Measurements from ENCODE around the gene SLC25A27. TPM values are rescaled to one million over a fixed set of nuclear protein-coding genes. Genes with fewer than 3 reads are reported as not detected.

The SLC25A27 gene
- total and polyA plus RNA-seq, 12 donors, result 3.1 to 99.7 (median 18.3) TPM

DNA sequence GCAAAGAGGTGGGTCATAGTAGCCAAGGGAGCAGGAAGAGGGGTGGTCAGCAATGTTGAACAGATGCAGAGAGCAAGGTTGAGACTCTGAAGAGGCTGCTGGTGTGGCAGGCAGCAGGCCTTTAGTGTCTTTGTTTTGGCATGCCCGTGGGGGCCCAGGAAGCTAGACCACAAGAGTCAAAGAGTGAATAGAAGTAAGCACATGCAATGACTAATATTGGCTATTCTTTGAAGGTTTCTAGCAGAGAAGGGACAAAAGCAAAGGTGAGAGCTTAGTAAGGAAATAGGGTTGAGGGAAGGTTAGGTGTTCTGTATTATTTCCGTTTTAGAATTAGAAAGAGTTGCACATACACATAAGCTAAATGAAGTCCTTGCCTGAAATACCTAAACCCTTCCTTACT, 53.7 kb downstream of the SLC25A27 start:
- Histone ChIP-seq H3K4me1 (replicated peaks in 1 of 2) (no peaks in the 10 kb centered on the region), H3K36me3 (replicated peaks in 1 of 2) (no peaks in the 10 kb centered on the region), H3K27ac (no peak overlapping the region), H3K4me3 (no peak overlapping the region), H3K27me3 (no peaks in the 10 kb centered on the region), H3K9me3 (replicated peaks in 1 of 3) (no peaks in the 10 kb centered on the region)
- no peak for DNase-seq
- intact Hi-C loops (cut with DNase I), result no loop called here
- WGBS, 4 donors, result 78 to 89% (median 84%) methylated on average over 2 of the region's 2 CpGs
- TF ChIP-seq POLR2A (IDR thresholded peaks at IDR 0.05), result no peak
- TF ChIP-seq, protein P1, sequence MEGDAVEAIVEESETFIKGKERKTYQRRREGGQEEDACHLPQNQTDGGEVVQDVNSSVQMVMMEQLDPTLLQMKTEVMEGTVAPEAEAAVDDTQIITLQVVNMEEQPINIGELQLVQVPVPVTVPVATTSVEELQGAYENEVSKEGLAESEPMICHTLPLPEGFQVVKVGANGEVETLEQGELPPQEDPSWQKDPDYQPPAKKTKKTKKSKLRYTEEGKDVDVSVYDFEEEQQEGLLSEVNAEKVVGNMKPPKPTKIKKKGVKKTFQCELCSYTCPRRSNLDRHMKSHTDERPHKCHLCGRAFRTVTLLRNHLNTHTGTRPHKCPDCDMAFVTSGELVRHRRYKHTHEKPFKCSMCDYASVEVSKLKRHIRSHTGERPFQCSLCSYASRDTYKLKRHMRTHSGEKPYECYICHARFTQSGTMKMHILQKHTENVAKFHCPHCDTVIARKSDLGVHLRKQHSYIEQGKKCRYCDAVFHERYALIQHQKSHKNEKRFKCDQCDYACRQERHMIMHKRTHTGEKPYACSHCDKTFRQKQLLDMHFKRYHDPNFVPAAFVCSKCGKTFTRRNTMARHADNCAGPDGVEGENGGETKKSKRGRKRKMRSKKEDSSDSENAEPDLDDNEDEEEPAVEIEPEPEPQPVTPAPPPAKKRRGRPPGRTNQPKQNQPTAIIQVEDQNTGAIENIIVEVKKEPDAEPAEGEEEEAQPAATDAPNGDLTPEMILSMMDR (IDR thresholded peaks at IDR 0.05), result no peak

DNA sequence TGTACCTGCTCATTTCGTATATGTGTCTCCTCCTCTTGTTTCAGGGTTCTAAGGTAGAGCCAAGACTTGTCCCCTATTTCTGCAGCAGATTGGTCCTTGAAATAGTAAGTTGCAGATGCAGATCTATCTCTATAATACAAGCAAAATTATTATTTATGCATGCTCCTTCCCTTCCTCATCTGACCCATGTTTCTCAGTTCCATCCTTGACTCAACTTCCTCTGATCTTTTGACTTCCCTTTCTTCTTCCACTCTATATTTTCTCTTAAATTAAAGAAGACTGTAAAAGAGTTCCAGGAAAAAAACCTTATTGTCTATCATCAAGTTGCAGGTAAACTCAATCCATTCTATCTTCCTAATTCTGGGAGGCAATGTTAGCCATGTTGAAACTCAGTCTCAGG, 58.7 kb downstream of the SLC25A27 start:
- intact Hi-C loops (cut with DNase I), result no loop called here
- 83 to 95% (median 86%) methylated on average over 1 of the region's 1 CpG for WGBS, 4 donors
- no peak overlapping the region for H3K27ac ChIP-seq
- no peak overlapping the region for H3K4me3 ChIP-seq
- no peak for DNase-seq
- no peaks in the 10 kb centered on the region for H3K36me3 ChIP-seq (replicated peaks in 1 of 2)
- TF ChIP-seq POLR2A (IDR thresholded peaks at IDR 0.05), result no peak
- TF ChIP-seq, protein P1 (IDR thresholded peaks at IDR 0.05), result no peak
- no peaks in the 10 kb centered on the region for H3K4me1 ChIP-seq (replicated peaks in 1 of 2)
- H3K27me3 ChIP-seq, result no peaks in the 10 kb centered on the region
- no peaks in the 10 kb centered on the region for H3K9me3 ChIP-seq (replicated peaks in 1 of 3)

DNA sequence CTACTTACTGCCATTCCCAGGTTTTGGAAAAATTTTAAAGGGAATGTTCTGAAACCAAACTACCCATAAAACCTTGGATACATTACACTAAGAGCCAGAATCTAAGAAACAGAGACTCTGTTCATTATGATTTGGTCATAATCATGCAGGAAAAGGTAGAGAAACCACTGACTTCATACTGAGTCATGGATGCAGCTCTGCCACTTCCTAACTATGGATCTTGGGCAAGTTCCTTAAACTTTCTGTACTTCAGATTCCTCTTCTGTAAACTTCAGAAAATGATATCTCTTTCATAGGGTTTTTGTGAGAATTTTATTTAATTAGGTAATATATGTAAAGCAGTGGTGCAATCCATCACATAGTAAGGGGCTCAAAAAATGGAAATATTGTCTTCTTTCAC, 62.4 kb downstream of the SLC25A27 start:
- Histone ChIP-seq H3K27ac (no peak overlapping the region), H3K4me3 (no peak overlapping the region), H3K4me1 (replicated peaks in 1 of 2) (no peaks in the 10 kb centered on the region), H3K9me3 (replicated peaks in 1 of 3) (no peaks in the 10 kb centered on the region), H3K36me3 (replicated peaks in 1 of 2) (no peaks in the 10 kb centered on the region), H3K27me3 (no peaks in the 10 kb centered on the region)
- intact Hi-C loops (cut with DNase I), result no loop called here
- DNase-seq, result no peak
- TF ChIP-seq, protein P1 (IDR thresholded peaks at IDR 0.05), result no peak
- no peak for TF ChIP-seq POLR2A (IDR thresholded peaks at IDR 0.05)

DNA sequence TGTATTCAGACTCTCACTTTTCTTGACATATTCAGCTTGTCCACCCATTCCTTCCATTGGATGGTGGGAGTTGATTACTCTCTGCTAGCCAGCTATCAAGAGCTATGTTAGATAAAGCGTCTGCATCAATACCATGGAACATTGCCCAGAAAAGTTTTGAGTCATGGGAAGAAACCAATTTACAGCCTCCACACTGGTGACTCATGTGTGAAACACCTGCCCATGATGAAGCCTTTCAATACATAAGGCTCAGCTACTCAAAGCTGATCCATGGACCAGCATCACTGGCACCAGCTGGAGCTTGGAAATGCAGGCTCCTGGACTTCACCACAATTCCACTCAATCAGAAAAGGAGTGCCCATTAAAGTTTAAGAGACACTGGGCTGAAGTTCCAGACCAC, 66.3 kb downstream of the SLC25A27 start:
- Histone ChIP-seq H3K4me1 (replicated peaks in 1 of 2) (no peaks in the 10 kb centered on the region), H3K9me3 (replicated peaks in 1 of 3) (no peaks in the 10 kb centered on the region), H3K27me3 (no peaks in the 10 kb centered on the region), H3K27ac (no peak overlapping the region), H3K4me3 (no peak overlapping the region), H3K36me3 (replicated peaks in 1 of 2) (no peaks in the 10 kb centered on the region)
- peak in 1 of 7 donors; percentile 18 for DNase-seq
- TF ChIP-seq POLR2A (IDR thresholded peaks at IDR 0.05), result no peak
- TF ChIP-seq, protein P1 (IDR thresholded peaks at IDR 0.05), result no peak
- intact Hi-C loops (cut with DNase I), result no loop called here
- 33 to 71% (median 50%) methylated on average over 1 of the region's 1 CpG for WGBS, 4 donors

Data from adrenal gland (tissue), 12 donors.